HCT116 (cell line): ENCODE data around the gene EGFR.

Experiments
- CEBPB ChIP-seq: IDR thresholded peaks from 2 replicates; pipeline ENCODE4 v1.6.1; 2012; ENCODE audit warnings: low read depth
- CTCF ChIP-seq, 3 experiments: fragments of 200-600 bp in 1 of 3; sonication (generic) in 1 of 3; IDR thresholded peaks in 2 of 3; conservative IDR thresholded peaks in 1 of 3; 2 replicates each; pipeline ENCODE4 v1.5.1; 2012 to 2017; ENCODE audit warnings: low read depth in 2 of 3, low read length in 2 of 3, antibody characterized with exemption in 1 of 3, borderline replicate concordance in 1 of 3, control low read depth in 1 of 3, mild to moderate bottlenecking in 1 of 3, mixed read lengths in 1 of 3, mixed run types in 1 of 3, moderate library complexity in 1 of 3; ENCODE audit not compliant: insufficient read depth in 1 of 3
- EZH2 ChIP-seq: fragments of 200-600 bp; sonication (generic); IDR thresholded peaks from 2 replicates; pipeline ENCODE4 v1.6.1; 2017; ENCODE audit warnings: antibody characterized with exemption, mixed run types
- EZH2phosphoT487 ChIP-seq: fragments of 200-600 bp; IDR thresholded peaks from 2 replicates; pipeline ENCODE4 v1.6.1; 2018; ENCODE audit warnings: antibody characterized with exemption, borderline replicate concordance
- FOSL1 ChIP-seq: IDR thresholded peaks from 2 replicates; pipeline ENCODE4 v1.6.1; 2012; ENCODE audit warnings: low read depth
- JUND ChIP-seq: IDR thresholded peaks from 2 replicates; pipeline ENCODE4 v1.6.1; 2012
- POLR2A ChIP-seq: IDR thresholded peaks from 2 replicates; pipeline ENCODE4 v1.7.0; 2011; ENCODE audit warnings: borderline replicate concordance; ENCODE audit not compliant: insufficient read depth, insufficient read length; ENCODE audit errors: extremely low read depth
- POLR2AphosphoS5 ChIP-seq: IDR thresholded peaks from 2 replicates; pipeline ENCODE4 v1.6.1; 2011; ENCODE audit warnings: mild to moderate bottlenecking, low read depth, low read length, moderate library complexity
- RAD21 ChIP-seq: IDR thresholded peaks from 2 replicates; pipeline ENCODE4 v1.6.1; 2012; ENCODE audit warnings: low read depth, mild to moderate bottlenecking
- SIN3A ChIP-seq: IDR thresholded peaks from 2 replicates; pipeline ENCODE4 v1.6.1; 2012; ENCODE audit warnings: low read depth
- SRF ChIP-seq: IDR thresholded peaks from 2 replicates; pipeline ENCODE4 v1.6.1; 2012; ENCODE audit warnings: low read depth
- TCF7L2 ChIP-seq: IDR thresholded peaks from 2 replicates; pipeline ENCODE4 v1.7.0; 2011; ENCODE audit warnings: borderline replicate concordance, inconsistent platforms; ENCODE audit not compliant: insufficient read depth, insufficient read length; ENCODE audit errors: extremely low read depth

- TF ChIP-seq POLR2A = no peak
- TF ChIP-seq CTCF (IDR thresholded peaks at IDR 0.05 in 2 of 3, conservative IDR thresholded peaks at IDR 0.05 in 1 of 3; ENCODE audit: borderline replicate concordance in 1 of 3, insufficient read depth in 1 of 3, low read depth in 2 of 3, low read length in 2 of 3) = no peak
- no peak for TF ChIP-seq RAD21
- TF ChIP-seq TCF7L2 = no peak
- no peak for TF ChIP-seq POLR2AphosphoS5
- no peak for TF ChIP-seq SRF
- no peak for TF ChIP-seq CEBPB
- TF ChIP-seq EZH2phosphoT487 = no peak
- no peak for TF ChIP-seq EZH2
- TF ChIP-seq JUND = no peak
- no peak for TF ChIP-seq SIN3A
- no peak for TF ChIP-seq FOSL1
Measured at GRCh38 chr7:55253188-55253587, 234.4 kb downstream of the EGFR start.
